Measurements from ENCODE around the gene MYLIP. TPM values are rescaled to one million over a fixed set of nuclear protein-coding genes. Genes with fewer than 3 reads are reported as not detected.

The MYLIP gene
- polyA plus RNA-seq, 1 experiment = 6.5 TPM

DNA sequence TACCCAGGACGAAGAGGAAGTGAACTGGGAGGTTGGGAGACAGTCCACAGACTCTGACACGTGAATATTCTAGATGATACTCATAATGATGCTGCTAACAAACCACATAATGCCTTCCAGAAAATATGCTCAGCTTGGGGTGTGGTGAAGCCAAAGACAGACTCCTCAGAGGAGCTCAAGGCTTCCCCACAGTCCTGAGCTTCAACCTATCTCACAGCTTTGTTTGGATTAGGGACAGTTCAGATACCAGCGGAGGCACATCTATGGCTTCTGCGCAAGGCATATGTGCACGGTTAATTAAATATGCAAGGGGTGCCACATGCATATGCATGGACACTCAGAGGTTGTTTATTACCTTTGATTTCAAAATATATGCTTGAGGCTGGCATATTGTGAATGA, 30.7 kb upstream of the MYLIP start:
- Histone ChIP-seq H3K27me3 (ENCODE audit: control insufficient read depth, insufficient read depth, low read length) (no peaks in the 10 kb centered on the region; the same call in 1 of the 2 replicates), H3K4me3 (ENCODE audit: low read depth, low read length) (no peak overlapping the region), H3K36me3 (ENCODE audit: control insufficient read depth, insufficient read depth, low read length) (no peaks in the 10 kb centered on the region)
- ChIA-PET POLR2A (no interaction called here), CTCF (interaction anchor here (0.6 kb wide), 1 partner anchor 8 kb away, joined by 3 read pairs; no protein-coding TSS in a partner anchor)
- TF ChIP-seq, protein P1, sequence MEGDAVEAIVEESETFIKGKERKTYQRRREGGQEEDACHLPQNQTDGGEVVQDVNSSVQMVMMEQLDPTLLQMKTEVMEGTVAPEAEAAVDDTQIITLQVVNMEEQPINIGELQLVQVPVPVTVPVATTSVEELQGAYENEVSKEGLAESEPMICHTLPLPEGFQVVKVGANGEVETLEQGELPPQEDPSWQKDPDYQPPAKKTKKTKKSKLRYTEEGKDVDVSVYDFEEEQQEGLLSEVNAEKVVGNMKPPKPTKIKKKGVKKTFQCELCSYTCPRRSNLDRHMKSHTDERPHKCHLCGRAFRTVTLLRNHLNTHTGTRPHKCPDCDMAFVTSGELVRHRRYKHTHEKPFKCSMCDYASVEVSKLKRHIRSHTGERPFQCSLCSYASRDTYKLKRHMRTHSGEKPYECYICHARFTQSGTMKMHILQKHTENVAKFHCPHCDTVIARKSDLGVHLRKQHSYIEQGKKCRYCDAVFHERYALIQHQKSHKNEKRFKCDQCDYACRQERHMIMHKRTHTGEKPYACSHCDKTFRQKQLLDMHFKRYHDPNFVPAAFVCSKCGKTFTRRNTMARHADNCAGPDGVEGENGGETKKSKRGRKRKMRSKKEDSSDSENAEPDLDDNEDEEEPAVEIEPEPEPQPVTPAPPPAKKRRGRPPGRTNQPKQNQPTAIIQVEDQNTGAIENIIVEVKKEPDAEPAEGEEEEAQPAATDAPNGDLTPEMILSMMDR (IDR thresholded peaks at IDR 0.05; ENCODE audit: insufficient read depth, low read depth, low read length) = no peak
- DNase-seq (ENCODE audit: low read depth) = no peak

DNA sequence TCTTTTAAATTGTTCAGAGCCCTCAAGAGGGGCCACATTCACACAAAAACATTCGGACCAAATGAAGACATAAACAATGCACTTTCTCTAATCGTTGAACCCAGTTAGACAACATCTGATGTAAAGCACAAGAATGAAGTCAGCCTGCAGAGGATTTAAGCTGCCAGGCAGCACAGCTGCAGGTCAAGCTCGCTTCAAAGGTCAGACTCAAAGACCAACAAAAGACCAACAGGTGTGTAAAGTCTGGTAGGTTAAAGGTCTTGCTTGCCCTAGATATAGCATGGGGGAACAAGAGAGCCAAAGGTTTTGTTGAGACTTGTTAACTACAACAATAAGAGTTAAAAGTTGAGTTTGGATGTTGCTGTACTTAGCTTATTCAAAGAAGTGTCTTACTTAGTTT, 26.7 kb upstream of the MYLIP start:
- no peak for DNase-seq (ENCODE audit: low read depth)
- TF ChIP-seq, protein P1 (IDR thresholded peaks at IDR 0.05; ENCODE audit: insufficient read depth, low read depth, low read length) = no peak
- ChIA-PET POLR2A (no interaction called here), CTCF (no interaction called here)
- H3K36me3 ChIP-seq (ENCODE audit: control insufficient read depth, insufficient read depth, low read length) = no peaks in the 10 kb centered on the region
- H3K4me3 ChIP-seq (ENCODE audit: low read depth, low read length) = no peak overlapping the region
- H3K27me3 ChIP-seq (ENCODE audit: control insufficient read depth, insufficient read depth, low read length) = no peaks in the 10 kb centered on the region; the same call in 1 of the 2 replicates

DNA sequence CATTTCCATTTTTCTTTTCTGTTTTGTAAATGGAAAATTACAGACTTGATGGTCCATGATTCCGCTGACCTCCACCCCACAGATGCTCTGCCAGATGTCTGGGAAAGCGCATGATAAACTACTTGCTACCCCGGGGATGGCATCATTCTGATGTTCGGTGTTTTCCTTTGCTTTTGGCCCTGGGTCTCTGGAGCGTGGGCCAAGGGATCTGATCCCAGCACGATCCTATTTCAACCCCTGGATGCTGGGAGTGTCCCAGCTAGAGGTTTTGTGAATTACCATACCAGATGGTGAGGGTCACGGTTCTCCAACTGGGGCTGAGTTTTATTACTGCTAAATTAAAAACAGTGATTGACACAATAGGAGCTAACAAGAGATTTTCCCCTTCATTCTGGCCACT, 25.2 kb upstream of the MYLIP start:
- CTCF ChIA-PET = no interaction called here
- no peak for DNase-seq (ENCODE audit: low read depth)
- H3K4me3 ChIP-seq (ENCODE audit: low read depth, low read length) = no peak overlapping the region
- POLR2A ChIA-PET = no interaction called here
- TF ChIP-seq, protein P1 (IDR thresholded peaks at IDR 0.05; ENCODE audit: insufficient read depth, low read depth, low read length) = no peak
- no peaks in the 10 kb centered on the region; the same call in 1 of the 2 replicates for H3K27me3 ChIP-seq (ENCODE audit: control insufficient read depth, insufficient read depth, low read length)
- no peaks in the 10 kb centered on the region for H3K36me3 ChIP-seq (ENCODE audit: control insufficient read depth, insufficient read depth, low read length)

DNA sequence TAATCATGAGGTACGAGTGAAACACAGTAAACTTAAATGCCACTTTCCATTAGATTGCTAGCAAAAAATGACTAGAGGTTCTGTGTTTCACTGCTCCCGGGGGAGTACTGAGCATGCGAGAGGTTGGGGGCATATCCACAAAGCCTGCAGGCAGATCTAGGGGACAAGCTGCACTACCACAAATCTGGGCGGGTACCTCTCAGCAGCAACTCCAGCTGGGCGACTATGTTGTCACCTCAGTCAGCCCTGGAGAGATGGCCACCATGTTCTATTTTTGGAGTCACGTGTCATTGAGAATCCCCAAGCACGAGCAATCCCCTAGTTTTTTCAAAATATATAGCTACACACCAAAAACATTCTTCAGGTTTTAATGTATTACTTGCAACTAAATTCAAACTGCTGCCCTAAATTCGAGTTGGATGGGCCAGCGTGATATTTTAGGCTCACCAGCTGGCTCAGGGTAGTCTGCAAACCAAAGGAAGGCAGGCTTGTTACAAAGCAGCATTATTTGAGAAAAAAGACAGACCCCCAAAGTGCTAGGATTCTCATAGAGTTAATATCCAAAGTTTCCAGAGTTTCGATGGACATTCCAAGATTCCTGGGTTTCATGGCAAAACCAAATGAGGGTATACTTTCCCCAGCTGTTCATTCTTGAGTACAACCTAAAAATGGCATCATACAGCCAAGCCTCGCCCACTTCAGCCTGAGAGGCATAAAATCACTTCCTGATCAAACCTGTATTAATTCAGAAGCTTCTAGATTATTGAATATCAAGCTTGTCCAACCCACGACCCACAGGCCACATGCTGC, 24.1 kb upstream of the MYLIP start:
- Histone ChIP-seq H3K27me3 (ENCODE audit: control insufficient read depth, insufficient read depth, low read length) (no peaks in the 10 kb centered on the region; the same call in 1 of the 2 replicates), H3K4me3 (ENCODE audit: low read depth, low read length) (no peak overlapping the region), H3K36me3 (ENCODE audit: control insufficient read depth, insufficient read depth, low read length) (no peaks in the 10 kb centered on the region)
- TF ChIP-seq, protein P1 (IDR thresholded peaks at IDR 0.05; ENCODE audit: insufficient read depth, low read depth, low read length) = no peak
- ChIA-PET POLR2A (no interaction called here), CTCF (interaction anchor here (0.6 kb wide), 1 partner anchor 372 kb away, joined by 3 read pairs; no protein-coding TSS in a partner anchor)
- no peak for DNase-seq (ENCODE audit: low read depth)

DNA sequence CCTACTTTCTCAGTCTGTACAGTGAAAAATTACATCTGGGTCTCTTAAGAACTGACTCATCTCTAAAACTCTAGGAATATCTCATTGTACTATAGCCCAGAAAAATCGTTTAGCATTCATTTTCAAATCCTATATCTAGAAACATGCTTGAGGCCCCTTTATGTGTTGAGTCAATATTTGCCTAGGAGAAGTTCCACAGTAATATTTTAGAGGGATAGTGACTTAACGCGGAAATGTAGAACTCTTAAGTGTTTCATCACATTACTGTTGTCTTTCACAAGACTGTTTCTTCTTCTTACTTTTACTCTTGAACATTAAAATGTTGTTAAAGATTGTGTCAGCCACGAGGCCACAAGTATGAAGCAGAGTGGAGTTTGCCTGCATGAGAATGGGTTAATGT, 23.0 kb upstream of the MYLIP start:
- CTCF ChIA-PET = no interaction called here
- no peak for DNase-seq (ENCODE audit: low read depth)

More for the DNA sequence above, 23.0 kb upstream of the MYLIP start:
- TF ChIP-seq, protein P1 (IDR thresholded peaks at IDR 0.05; ENCODE audit: insufficient read depth, low read depth, low read length) = no peak
- no peaks in the 10 kb centered on the region; the same call in 1 of the 2 replicates for H3K27me3 ChIP-seq (ENCODE audit: control insufficient read depth, insufficient read depth, low read length)
- no peaks in the 10 kb centered on the region for H3K36me3 ChIP-seq (ENCODE audit: control insufficient read depth, insufficient read depth, low read length)
- no peak overlapping the region for H3K4me3 ChIP-seq (ENCODE audit: low read depth, low read length)
- POLR2A ChIA-PET = interaction anchor here (0.6 kb wide), 1 partner anchor 446 kb away, joined by 12 read pairs; no protein-coding TSS in a partner anchor

All from BJ (cell line).